Mesothelial cell of epicardium (in vitro differentiated cells): ENCODE results near the gene TRAF4. TPM values are rescaled to one million over a fixed set of nuclear protein-coding genes. Genes with fewer than 3 reads are reported as not detected.

Source experiments
- DNase-seq, 2 experiments: peaks; one replicate each; pipeline ENCODE4 v3.0.0; 2021; ENCODE audit warnings: low spot score in 2 of 2; ENCODE audit not compliant: unreplicated experiment in 2 of 2
- H3K27ac Mint-ChIP-seq: 2 replicates; pipeline ENCODE4 v1.8.0; 2021; ENCODE audit warnings: mixed read lengths
- H3K27me3 Mint-ChIP-seq: 2 replicates; pipeline ENCODE4 v1.8.0; 2021; ENCODE audit warnings: low read depth, mixed read lengths
- H3K36me3 Mint-ChIP-seq: 2 replicates; pipeline ENCODE4 v1.8.0; 2021; ENCODE audit warnings: mixed read lengths
- H3K4me1 Mint-ChIP-seq: 2 replicates; pipeline ENCODE4 v1.8.0; 2021; ENCODE audit warnings: mixed read lengths
- H3K4me3 Mint-ChIP-seq: 2 replicates; pipeline ENCODE4 v1.8.0; 2021; ENCODE audit warnings: mild to moderate bottlenecking, moderate library complexity, mixed read lengths
- H3K9me3 Mint-ChIP-seq: 2 replicates; pipeline ENCODE4 v1.8.0; 2021; ENCODE audit warnings: mixed read lengths
- total RNA-seq: library from RNA; stranded (reverse); gene quantifications from 3 replicates; pipeline ENCODE4 v1.2.1, GENCODE V29; 2021
- TF ChIP-seq, protein P1 (sequence below): fragments of 200-600 bp; sonication (generic); IDR thresholded peaks from one replicate; pipeline ENCODE4 v1.5.0; 2021; ENCODE audit warnings: antibody characterized with exemption; ENCODE audit not compliant: unreplicated experiment

The TRAF4 gene
- total RNA-seq, 1 donor from 2014 or later = 252 TPM

GRCh38 chr17:28725660-28726225 is 18.1 kb upstream of the TRAF4 start:
- no peaks in the 10 kb centered on the region for H3K9me3 Mint-ChIP-seq
- peaks cover 10% of the 10 kb centered on the region for H3K36me3 Mint-ChIP-seq
- TF ChIP-seq, protein P1, sequence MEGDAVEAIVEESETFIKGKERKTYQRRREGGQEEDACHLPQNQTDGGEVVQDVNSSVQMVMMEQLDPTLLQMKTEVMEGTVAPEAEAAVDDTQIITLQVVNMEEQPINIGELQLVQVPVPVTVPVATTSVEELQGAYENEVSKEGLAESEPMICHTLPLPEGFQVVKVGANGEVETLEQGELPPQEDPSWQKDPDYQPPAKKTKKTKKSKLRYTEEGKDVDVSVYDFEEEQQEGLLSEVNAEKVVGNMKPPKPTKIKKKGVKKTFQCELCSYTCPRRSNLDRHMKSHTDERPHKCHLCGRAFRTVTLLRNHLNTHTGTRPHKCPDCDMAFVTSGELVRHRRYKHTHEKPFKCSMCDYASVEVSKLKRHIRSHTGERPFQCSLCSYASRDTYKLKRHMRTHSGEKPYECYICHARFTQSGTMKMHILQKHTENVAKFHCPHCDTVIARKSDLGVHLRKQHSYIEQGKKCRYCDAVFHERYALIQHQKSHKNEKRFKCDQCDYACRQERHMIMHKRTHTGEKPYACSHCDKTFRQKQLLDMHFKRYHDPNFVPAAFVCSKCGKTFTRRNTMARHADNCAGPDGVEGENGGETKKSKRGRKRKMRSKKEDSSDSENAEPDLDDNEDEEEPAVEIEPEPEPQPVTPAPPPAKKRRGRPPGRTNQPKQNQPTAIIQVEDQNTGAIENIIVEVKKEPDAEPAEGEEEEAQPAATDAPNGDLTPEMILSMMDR = no peak
- H3K27me3 Mint-ChIP-seq = no peaks in the 10 kb centered on the region
- H3K4me3 Mint-ChIP-seq = peak overlapping the region; percentile 79
- peaks cover 47% of the 10 kb centered on the region for H3K4me1 Mint-ChIP-seq
- H3K27ac Mint-ChIP-seq = peak overlapping the region; percentile 92
- DNase-seq = peak in 1 of 2 experiments; percentile 74

DNA sequence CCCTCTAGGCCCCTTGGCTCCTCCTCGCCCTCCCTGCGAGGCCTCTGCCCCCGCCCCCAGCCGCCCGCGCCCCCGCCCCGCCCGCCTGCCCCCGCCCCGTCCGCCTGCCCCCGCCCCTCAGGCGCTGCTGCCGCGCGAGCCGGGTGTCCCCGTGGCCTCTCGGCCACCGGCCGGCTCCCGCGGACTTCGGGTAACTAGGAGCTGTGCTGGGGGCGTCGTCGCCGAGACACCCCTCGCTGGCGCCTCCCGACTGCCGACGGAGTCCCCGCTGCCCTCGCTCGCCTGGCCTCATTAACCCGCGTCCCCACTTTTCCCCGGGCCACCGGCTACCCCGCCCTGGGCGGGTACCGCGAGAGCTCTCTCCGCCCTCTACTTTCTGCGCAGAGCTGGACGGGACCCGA is 17.6 kb upstream of the TRAF4 start, which contains the start of gene TLCD1:
TLCD1 (minus strand) TSS at position 8 of the 401 bp plus-strand sequence. CDS start 136 bp downstream, outside the sequence.
- Mint-ChIP-seq H3K4me1 (peaks cover 42% of the 10 kb centered on the region), H3K36me3 (peaks cover 9% of the 10 kb centered on the region), H3K4me3 (peak within 1 kb of the TSS; percentile 93), H3K27me3 (no peaks in the 10 kb centered on the region), H3K9me3 (no peaks in the 10 kb centered on the region), H3K27ac (peak within 1 kb of the TSS; percentile 99)
- TF ChIP-seq, protein P1 = no peak
- no peak for DNase-seq

DNA sequence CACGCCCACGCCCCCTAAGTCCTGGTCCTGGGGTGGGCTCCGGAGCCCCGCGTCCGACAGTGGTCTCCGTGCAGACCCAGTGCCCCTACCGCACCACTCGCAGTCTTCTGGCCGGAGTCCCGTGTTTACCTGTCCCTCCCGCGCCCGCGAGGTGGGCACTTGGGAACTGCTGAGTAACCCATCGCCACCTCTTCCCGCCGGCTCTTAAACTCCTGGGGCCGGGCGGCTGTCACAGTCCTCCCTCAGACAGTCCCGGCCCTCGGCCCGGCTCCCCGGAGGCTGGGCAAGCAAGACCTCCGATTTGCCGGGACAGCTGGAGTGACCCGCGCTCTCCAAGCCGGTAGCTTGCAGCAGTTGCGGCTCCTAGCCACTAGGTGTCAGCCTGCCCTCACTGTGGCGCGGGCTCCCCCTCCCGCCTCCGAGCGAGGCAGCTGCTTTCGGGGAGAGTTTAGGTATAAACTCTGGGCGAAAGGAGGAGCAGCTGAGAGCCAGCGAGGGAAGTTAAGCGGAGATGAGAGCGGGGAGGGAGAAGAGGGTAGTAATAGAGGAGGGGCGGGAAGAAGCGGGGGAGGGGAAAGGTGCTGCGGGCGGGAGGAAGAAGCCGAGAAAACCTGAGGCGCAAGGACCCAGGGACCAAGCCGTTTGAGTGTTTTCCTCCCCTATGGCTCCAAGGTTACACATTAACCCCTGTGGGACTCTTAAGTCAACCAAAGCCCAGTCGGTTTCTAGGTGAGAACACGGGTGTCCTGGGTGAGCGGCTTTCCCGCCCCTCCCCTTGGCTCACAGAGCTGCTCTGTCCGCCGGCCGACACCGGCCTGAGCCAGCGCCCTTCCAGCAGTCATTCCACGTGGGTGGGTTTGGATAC is 17.0 kb upstream of the TRAF4 start:
- H3K36me3 Mint-ChIP-seq = peaks cover 9% of the 10 kb centered on the region
- no peaks in the 10 kb centered on the region for H3K9me3 Mint-ChIP-seq
- peak overlapping the region; percentile 93 for H3K4me3 Mint-ChIP-seq
- DNase-seq = peak; percentile 86 to 98
- peaks cover 36% of the 10 kb centered on the region for H3K4me1 Mint-ChIP-seq
- H3K27ac Mint-ChIP-seq = peak overlapping the region; percentile 99
- no peaks in the 10 kb centered on the region for H3K27me3 Mint-ChIP-seq
- TF ChIP-seq, protein P1 = peak; percentile 95

DNA sequence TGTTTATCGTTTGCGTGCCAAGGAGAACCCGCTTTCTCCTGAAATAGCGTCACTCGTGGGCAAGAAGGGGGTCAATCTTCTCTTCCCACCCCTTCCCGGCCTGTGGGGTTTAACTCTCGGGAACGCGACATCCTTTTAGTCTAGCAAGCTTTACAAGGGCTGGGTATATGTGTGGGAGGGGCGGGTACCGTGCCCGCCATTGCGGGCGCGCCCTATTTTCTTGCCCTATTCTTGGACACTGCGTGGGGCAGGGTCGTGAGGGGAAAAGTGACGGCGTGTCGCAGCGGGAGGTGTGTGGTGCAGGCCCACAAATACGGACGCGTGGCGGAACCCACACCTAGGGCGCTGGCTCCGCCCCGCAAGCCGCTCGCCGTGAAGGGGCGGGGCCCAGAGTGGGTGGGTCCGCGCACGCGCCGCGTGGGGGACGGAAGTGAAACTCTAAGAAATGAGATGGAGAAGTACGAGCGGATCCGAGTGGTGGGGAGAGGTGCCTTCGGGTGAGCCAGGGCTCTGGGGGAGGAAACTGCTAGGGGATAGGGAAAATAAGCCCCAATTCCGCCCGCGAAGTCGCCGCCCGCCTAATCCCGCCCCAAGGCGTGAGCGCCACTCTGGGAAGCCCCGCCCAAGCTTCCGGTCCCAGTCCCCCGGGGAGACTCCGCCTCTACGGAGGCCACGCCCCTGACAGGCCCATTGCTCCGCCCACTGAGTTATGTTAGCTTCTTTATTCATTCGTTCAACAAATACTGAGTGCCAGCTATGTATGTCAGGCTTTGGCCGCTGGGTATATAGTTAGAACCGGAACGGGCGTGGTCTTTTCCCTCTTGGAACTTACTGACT is 15.2 kb upstream of the TRAF4 start, which contains the start of gene NEK8:
NEK8 (plus strand) TSS at position 425 of the 837 bp plus-strand sequence; CDS start at position 451, 26 bp downstream.
- TF ChIP-seq, protein P1 = no peak
- Mint-ChIP-seq H3K27ac (peak within 1 kb of the TSS; percentile 99), H3K9me3 (no peaks in the 10 kb centered on the region), H3K36me3 (peaks cover 4% of the 10 kb centered on the region), H3K27me3 (no peaks in the 10 kb centered on the region), H3K4me3 (peak within 1 kb of the TSS; percentile 93), H3K4me1 (peaks cover 24% of the 10 kb centered on the region)
- DNase-seq = peak; percentile 92 to 98

GRCh38 chr17:28729950-28730330 is 13.9 kb upstream of the TRAF4 start:
- peak overlapping the region; percentile 11 for H3K27ac Mint-ChIP-seq
- no peaks in the 10 kb centered on the region for H3K27me3 Mint-ChIP-seq
- TF ChIP-seq, protein P1 = no peak
- no peak for DNase-seq
- no peak overlapping the region for H3K4me3 Mint-ChIP-seq
- H3K36me3 Mint-ChIP-seq = no peaks in the 10 kb centered on the region
- peaks cover 16% of the 10 kb centered on the region for H3K4me1 Mint-ChIP-seq
- H3K9me3 Mint-ChIP-seq = no peaks in the 10 kb centered on the region
